B cell (primary cell): ENCODE measurements around the gene ELK3.

Source experiments
- CTCF ChIP-seq: fragments of 200-600 bp; IDR thresholded peaks from one replicate; pipeline ENCODE4 v1.8.0; 2022; ENCODE audit warnings: antibody characterized with exemption, mild to moderate bottlenecking
- EZH2 ChIP-seq: IDR thresholded peaks from 2 replicates; pipeline ENCODE4 v1.6.1; 2012; ENCODE audit warnings: borderline replicate concordance, low read depth, mild to moderate bottlenecking, moderate library complexity, low read length; ENCODE audit not compliant: insufficient read depth, poor library complexity, severe bottlenecking

GRCh38 chr12:96225994-96226399 lies 31.8 kb downstream of the ELK3 start:
- TF ChIP-seq CTCF (no peak), EZH2 (no peak)
